Measurements from ENCODE around the gene RTCB.

GRCh38 chr22:32353292-32353691 is 58.8 kb downstream of the RTCB start:
- TF ChIP-seq, protein P1, sequence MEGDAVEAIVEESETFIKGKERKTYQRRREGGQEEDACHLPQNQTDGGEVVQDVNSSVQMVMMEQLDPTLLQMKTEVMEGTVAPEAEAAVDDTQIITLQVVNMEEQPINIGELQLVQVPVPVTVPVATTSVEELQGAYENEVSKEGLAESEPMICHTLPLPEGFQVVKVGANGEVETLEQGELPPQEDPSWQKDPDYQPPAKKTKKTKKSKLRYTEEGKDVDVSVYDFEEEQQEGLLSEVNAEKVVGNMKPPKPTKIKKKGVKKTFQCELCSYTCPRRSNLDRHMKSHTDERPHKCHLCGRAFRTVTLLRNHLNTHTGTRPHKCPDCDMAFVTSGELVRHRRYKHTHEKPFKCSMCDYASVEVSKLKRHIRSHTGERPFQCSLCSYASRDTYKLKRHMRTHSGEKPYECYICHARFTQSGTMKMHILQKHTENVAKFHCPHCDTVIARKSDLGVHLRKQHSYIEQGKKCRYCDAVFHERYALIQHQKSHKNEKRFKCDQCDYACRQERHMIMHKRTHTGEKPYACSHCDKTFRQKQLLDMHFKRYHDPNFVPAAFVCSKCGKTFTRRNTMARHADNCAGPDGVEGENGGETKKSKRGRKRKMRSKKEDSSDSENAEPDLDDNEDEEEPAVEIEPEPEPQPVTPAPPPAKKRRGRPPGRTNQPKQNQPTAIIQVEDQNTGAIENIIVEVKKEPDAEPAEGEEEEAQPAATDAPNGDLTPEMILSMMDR (IDR thresholded peaks at IDR 0.05; ENCODE audit: low read depth, low read length), result no peak
- no peak for TF ChIP-seq EZH2phosphoT487 (IDR thresholded peaks at IDR 0.05; ENCODE audit: low read depth)

Measured in OCI-LY3 (cell line).